Raji (cell line): Measurements from ENCODE around the gene SNAPC4.
A peak's percentile ranks its signal among the peaks of the same experiment; 100 is the strongest.

Experiments
- POLR2A ChIP-seq: IDR thresholded peaks from 2 replicates; pipeline ENCODE4 v1.6.1; 2011; ENCODE audit warnings: low read depth, low read length, control low read depth; ENCODE audit not compliant: insufficient read depth

The SNAPC4 gene, protein sequence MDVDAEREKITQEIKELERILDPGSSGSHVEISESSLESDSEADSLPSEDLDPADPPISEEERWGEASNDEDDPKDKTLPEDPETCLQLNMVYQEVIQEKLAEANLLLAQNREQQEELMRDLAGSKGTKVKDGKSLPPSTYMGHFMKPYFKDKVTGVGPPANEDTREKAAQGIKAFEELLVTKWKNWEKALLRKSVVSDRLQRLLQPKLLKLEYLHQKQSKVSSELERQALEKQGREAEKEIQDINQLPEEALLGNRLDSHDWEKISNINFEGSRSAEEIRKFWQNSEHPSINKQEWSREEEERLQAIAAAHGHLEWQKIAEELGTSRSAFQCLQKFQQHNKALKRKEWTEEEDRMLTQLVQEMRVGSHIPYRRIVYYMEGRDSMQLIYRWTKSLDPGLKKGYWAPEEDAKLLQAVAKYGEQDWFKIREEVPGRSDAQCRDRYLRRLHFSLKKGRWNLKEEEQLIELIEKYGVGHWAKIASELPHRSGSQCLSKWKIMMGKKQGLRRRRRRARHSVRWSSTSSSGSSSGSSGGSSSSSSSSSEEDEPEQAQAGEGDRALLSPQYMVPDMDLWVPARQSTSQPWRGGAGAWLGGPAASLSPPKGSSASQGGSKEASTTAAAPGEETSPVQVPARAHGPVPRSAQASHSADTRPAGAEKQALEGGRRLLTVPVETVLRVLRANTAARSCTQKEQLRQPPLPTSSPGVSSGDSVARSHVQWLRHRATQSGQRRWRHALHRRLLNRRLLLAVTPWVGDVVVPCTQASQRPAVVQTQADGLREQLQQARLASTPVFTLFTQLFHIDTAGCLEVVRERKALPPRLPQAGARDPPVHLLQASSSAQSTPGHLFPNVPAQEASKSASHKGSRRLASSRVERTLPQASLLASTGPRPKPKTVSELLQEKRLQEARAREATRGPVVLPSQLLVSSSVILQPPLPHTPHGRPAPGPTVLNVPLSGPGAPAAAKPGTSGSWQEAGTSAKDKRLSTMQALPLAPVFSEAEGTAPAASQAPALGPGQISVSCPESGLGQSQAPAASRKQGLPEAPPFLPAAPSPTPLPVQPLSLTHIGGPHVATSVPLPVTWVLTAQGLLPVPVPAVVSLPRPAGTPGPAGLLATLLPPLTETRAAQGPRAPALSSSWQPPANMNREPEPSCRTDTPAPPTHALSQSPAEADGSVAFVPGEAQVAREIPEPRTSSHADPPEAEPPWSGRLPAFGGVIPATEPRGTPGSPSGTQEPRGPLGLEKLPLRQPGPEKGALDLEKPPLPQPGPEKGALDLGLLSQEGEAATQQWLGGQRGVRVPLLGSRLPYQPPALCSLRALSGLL (N-terminal part only)

DNA sequence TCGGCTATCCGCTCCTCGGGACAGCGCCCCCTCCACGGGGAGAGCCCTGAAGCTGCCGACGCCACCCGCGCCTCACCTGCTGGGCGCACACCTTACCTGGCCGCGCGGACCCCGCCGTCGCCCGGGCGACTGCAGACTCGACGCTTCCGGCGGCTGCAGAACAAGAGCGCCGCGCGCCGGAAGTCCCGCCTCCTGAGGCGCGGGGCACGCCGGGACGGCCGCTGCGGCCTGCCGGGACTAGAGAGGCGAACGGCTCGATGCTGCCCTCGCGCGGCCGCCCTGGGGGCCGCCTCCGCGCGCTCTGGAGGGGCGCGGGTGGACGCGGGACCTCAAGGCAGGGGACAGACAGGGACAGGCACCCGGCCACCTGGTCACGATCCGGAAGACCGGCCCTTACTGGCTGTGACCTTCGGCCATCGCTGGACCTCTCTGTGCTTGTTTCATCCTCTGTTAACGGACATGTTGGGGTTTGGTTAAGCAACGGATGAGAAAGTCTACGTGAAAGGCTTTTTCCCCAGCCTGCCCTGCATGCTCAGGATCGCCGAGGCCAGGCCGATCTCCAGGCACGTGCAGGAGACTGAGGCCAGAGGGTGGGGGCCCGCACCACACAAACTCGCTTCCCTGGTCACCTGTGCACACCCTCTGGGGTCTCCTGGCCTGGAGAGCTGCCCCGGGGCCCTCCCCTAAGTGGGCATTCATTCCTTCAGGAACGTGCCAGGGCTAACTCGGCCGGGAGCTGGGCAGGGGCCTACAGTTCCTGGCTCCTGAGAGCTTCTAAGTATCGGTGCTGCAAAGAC lies at the start of gene SNAPC4:
Gene SNAPC4 (minus strand): TSS at position 133 of the 797 bp plus-strand sequence. CDS start 1,742 bp downstream, outside the sequence.
- TF ChIP-seq POLR2A, result peak; percentile 84

DNA sequence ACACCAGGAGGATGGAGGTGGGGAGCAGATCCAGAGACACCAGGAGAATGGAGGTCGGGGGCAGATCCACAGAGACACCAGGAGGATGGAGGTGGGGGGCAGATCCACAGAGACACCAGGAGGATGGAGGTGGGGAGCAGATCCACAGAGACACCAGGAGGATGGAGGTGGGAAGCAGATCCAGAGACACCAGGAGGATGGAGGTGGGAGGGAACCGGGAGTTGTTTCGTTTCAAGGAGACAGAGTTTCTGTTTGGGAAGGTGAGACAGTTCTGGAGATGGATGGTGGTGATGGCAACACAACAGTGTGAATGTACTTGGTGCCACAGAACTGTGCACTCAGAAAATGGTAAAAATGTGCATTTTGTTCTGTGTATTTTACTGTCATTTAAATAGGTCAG lies 48.7 kb upstream of the SNAPC4 start:
- no peak for TF ChIP-seq POLR2A

GRCh38 chr9:136447173-136447778 lies 47.3 kb upstream of the SNAPC4 start:
- TF ChIP-seq POLR2A, result no peak

DNA sequence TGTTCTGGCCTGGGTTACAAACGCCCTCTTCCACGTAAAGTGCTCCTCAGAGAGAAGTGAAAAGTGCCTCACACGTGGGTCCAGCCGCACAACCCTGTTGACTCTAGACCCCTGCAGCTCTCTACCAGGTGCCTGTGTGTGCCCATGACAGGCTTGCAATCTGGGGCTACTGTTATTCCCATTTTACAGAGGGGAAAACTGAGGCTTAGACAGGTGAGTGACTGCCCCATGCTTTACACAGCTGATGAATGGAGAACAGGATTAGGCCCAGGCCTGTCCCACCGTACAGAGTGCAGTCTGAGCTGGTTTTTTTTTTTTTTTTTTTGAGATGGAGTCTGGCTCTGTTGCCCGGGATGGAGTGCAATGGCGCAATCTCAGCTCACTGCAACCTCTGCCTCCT lies 45.8 kb upstream of the SNAPC4 start:
- TF ChIP-seq POLR2A, result no peak

- TF ChIP-seq POLR2A, result no peak
These were observed 44.1 kb upstream of the SNAPC4 start for GRCh38 chr9:136444102-136444501.

DNA sequence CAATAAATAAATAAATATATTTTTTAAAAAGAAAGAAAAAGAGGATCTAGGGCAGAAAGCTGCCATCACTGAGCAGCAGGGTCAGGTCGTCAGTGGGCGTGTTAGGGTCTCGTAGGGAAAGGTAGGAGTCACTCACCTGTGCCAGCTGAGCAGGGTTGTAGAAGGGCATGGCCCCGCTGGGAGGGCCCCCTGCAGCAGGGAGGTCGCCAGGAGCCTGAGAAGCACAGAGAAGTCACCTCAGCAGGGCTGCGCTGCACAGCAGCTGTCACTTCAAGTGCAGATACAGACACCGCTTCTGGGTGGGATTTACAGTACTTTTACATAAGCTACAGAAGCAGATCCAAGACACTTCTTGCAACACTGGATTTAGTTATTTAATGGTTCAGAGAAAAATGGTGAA lies 43.7 kb upstream of the SNAPC4 start:
- TF ChIP-seq POLR2A, result no peak

DNA sequence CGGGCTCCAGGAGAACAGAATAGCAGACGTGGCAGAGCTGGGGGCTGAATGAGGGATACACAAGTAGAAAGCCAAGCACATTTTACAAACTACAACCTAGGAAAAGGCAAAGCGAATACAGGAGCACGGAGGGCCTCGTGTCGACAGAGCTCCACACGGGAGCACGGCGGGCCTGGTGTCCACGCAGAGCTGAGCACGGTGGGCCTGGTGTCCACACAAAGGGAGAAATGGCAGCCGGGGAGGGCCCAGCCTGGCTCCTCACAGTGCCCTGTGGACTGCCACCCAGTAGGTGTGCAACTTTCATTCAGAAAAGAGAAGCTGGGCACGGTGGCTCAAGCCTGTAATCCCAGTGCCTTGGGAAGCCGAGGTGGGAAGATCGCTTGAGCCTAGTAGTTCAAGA lies 43.1 kb upstream of the SNAPC4 start:
- no peak for TF ChIP-seq POLR2A

GRCh38 chr9:136442265-136442664 lies 42.3 kb upstream of the SNAPC4 start:
- no peak for TF ChIP-seq POLR2A

DNA sequence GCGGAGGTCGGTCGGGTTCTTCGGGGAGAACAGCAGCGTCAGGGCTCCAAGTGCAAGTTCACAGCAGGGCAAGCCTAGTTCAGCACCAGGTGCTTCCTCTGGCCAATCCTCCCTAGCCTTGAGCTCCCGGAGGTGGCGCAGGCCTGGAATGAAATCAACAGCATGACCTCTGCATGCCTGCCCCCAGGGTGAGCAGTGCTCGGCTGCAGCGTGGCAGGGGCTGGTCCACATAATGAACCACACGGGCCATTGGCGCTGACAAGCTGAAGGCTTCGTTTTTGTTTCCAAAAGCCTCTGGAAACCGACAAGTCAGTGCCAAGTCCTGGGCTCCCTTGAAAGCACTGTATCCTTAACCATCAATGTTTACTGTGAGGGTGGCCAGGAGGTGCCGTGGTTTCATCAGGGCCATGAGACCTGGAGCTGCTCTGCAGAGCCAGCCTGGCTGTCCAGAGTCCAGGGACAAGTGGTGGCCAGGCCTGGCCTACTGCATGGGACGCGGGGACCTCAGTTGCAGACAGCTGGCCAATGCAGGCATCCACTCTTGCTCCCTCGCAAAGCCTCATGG lies 41.8 kb upstream of the SNAPC4 start:
- no peak for TF ChIP-seq POLR2A

GRCh38 chr9:136441191-136441680 lies 41.3 kb upstream of the SNAPC4 start:
- TF ChIP-seq POLR2A, result no peak

GRCh38 chr9:136439481-136440408 lies 39.8 kb upstream of the SNAPC4 start, which contains the start of gene INPP5E:
TSS of gene INPP5E (minus strand) at chr9:136439845. CDS start at chr9:136439419, 426 bp downstream.
- TF ChIP-seq POLR2A, result peak; percentile 67
